Peyer's patch (tissue), 4 donors: ENCODE measurements around the gene NAV2. TPM values are rescaled to one million over a fixed set of nuclear protein-coding genes. Genes with fewer than 3 reads are reported as not detected.
A peak's percentile ranks its signal among the peaks of the same experiment; 100 is the strongest.

Experiments used
- DNase-seq, 3 donors: peaks; one replicate each; pipeline ENCODE4 v3.0.0-alpha.2; 2017 to 2019
- H3K27ac ChIP-seq, 4 donors: fragments of 200-600 bp; sonication (generic); one replicate each; pipeline ENCODE4 v1.5.1; 2016 to 2019
- H3K27me3 ChIP-seq, 2 donors: fragments of 200-600 bp; sonication (generic); one replicate each; pipeline ENCODE4 v1.5.1; 2019
- H3K36me3 ChIP-seq, 3 donors: fragments of 200-600 bp; sonication (generic); one replicate each; pipeline ENCODE4 v1.5.1; 2016 to 2019
- H3K4me1 ChIP-seq, 4 donors: fragments of 200-600 bp; sonication (generic); one replicate each; pipeline ENCODE4 v1.5.1; 2016 to 2019
- H3K4me3 ChIP-seq, 4 donors: fragments of 200-600 bp; sonication (generic); 1 replicate in 3 of 4; 2 replicates in 1 of 4; pipeline ENCODE4 v1.5.1; 2016 to 2019; ENCODE audit warnings: mild to moderate bottlenecking in 1 of 4
- H3K9me3 ChIP-seq, 4 donors: fragments of 200-600 bp; sonication (generic); one replicate each; pipeline ENCODE4 v1.5.1; 2016 to 2019; ENCODE audit warnings: mild to moderate bottlenecking in 1 of 4
- POLR2A ChIP-seq, 2 donors: fragments of 450-650 bp; IDR thresholded peaks; one replicate each; pipeline ENCODE4 v1.5.1; 2017; ENCODE audit warnings: antibody characterized with exemption in 2 of 2, mild to moderate bottlenecking in 2 of 2, moderate library complexity in 2 of 2
- total RNA-seq, 4 donors: library from RNA; depleted of rRNA; stranded (reverse); fragments of >200 nt; gene quantifications; one replicate each; pipeline ENCODE4 v1.1.0, GENCODE V29; 2016
- TF ChIP-seq, protein P1 (sequence below), 6 experiments: fragments of 450-650 bp in 4 of 6; fragments of 200-600 bp in 2 of 6; sonication (generic) in 1 of 6; IDR thresholded peaks; one replicate each; pipeline ENCODE4 v1.5.1; 2017 to 2019; ENCODE audit warnings: antibody characterized with exemption in 6 of 6, mild to moderate bottlenecking in 3 of 6, moderate library complexity in 1 of 6

Gene NAV2
- total RNA-seq, 4 donors from 2014 or later = 6.0 to 48.7 (median 20.1) TPM

DNA sequence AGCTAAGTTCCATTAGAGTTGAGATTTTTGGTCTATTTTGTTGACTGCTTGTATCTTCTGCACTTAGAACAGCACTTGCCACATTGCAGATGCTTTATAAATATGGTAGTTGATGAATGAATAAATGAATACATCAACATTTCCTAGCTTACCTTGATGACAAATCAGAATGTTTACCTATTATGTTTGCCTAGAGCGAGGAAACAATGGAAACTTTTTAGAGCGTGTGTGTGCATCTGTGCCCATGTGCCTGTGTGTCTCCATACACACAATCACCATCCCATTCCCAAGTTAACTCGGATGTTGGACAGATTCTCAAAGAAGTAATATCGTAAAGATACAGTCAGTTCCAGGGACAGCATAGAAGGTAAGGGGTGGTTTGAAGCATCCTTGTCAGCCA is 308.6 kb downstream of the NAV2 start:
- H3K4me1 ChIP-seq = peaks cover 0 to 8% (median 0%) of the 10 kb centered on the region in 4 donors
- H3K27ac ChIP-seq = no peak overlapping the region
- TF ChIP-seq, protein P1, sequence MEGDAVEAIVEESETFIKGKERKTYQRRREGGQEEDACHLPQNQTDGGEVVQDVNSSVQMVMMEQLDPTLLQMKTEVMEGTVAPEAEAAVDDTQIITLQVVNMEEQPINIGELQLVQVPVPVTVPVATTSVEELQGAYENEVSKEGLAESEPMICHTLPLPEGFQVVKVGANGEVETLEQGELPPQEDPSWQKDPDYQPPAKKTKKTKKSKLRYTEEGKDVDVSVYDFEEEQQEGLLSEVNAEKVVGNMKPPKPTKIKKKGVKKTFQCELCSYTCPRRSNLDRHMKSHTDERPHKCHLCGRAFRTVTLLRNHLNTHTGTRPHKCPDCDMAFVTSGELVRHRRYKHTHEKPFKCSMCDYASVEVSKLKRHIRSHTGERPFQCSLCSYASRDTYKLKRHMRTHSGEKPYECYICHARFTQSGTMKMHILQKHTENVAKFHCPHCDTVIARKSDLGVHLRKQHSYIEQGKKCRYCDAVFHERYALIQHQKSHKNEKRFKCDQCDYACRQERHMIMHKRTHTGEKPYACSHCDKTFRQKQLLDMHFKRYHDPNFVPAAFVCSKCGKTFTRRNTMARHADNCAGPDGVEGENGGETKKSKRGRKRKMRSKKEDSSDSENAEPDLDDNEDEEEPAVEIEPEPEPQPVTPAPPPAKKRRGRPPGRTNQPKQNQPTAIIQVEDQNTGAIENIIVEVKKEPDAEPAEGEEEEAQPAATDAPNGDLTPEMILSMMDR (IDR thresholded peaks at IDR 0.05) = no peak
- TF ChIP-seq POLR2A (IDR thresholded peaks at IDR 0.05) = no peak
- H3K27me3 ChIP-seq = no peaks in the 10 kb centered on the region
- no peaks in the 10 kb centered on the region for H3K9me3 ChIP-seq
- no peaks in the 10 kb centered on the region for H3K36me3 ChIP-seq
- H3K4me3 ChIP-seq = no peak overlapping the region
- no peak for DNase-seq

DNA sequence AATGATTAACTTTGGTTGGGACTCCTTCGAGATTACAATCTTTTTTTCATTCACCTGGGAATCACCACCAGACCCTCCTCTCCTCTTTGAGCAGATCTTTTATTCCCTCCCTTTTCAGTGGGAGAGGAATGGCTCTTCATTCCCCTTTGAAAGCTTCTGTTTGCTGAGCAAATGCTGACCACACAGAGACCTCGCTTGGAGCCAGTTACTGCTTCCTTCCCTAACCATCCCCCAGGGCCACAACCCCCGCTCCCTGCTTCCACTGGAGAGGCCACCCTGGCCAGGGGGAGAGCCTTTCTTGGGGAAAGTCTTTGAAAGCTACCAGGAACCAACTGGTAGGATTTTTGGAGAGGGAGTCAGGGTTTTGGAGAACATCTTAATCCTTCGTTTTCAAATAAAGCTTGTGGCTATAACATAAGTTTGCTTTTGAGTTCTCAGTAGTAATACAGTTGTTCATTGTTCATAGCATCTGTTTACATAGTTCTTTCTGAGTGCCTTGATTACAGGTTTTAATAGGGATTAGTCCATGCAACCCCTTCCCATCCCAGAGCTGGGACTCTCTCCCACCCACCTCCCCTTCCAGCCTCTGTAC is 309.2 kb downstream of the NAV2 start:
- Histone ChIP-seq H3K9me3 (no peaks in the 10 kb centered on the region), H3K27me3 (no peaks in the 10 kb centered on the region), H3K27ac (no peak overlapping the region), H3K4me1 (peaks cover 0 to 8% (median 0%) of the 10 kb centered on the region in 4 donors), H3K36me3 (no peaks in the 10 kb centered on the region), H3K4me3 (no peak overlapping the region)
- DNase-seq = no peak
- TF ChIP-seq POLR2A (IDR thresholded peaks at IDR 0.05) = no peak
- TF ChIP-seq, protein P1 (IDR thresholded peaks at IDR 0.05) = no peak

DNA sequence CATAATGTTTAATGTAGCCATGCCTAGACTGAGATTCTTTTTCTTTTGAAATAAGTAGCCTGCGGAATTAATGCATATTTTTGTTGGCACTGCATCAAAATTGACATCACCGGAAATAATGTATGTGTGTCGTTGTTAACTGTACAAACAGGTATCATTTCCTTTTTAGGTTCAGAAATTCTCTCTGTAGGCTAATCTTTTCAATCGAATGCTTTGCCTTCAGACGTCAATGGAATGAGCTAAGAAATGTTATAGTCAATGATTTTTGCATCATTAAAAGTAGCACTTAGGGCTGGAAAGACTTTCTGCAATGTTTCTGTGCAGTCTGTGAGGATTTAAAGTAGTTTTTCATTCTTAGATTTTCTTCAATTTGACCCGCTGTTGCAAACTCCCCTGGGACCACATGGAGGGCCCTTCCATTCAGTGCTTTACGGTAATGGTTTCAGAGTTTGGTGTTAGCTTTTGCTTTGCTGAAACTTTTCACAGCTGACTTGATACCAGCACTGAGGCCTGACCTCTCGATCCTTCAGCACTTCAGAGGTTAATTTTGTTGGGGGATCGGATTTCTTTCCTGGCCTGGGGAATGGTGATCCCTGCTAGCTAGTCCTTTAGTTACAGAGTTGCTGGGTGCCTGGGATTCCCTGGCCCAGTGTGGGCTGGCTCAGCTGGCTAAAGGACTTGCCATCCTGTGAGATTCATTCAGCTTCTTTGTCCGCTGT is 309.9 kb downstream of the NAV2 start:
- no peaks in the 10 kb centered on the region for H3K9me3 ChIP-seq
- H3K4me1 ChIP-seq = peaks cover 0 to 8% (median 0%) of the 10 kb centered on the region in 4 donors
- H3K36me3 ChIP-seq = no peaks in the 10 kb centered on the region
- no peak for TF ChIP-seq POLR2A (IDR thresholded peaks at IDR 0.05)
- TF ChIP-seq, protein P1 (IDR thresholded peaks at IDR 0.05) = no peak
- no peak overlapping the region for H3K27ac ChIP-seq
- peak overlapping the region in 1 of 4 donors; percentile 25 for H3K4me3 ChIP-seq
- DNase-seq = no peak
- no peaks in the 10 kb centered on the region for H3K27me3 ChIP-seq

DNA sequence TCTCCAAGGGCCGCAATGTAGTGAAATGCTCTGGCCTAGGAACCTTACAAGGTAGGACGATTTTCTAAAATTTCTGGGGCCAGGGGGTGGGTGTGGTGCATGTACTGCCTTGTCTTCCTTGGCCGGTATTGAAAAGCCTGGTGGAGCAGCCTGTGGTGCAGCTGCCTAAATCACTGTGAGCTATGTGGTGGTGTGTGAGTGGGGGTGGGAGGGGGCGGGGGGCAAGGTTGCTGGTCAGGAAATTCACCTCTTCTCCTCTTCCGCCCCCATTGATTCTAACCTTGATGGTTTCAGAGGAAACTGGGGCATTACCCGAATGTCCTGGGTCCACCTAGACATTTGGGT is 310.4 kb downstream of the NAV2 start:
- DNase-seq = no peak
- Histone ChIP-seq H3K9me3 (no peaks in the 10 kb centered on the region), H3K36me3 (no peaks in the 10 kb centered on the region), H3K27me3 (no peaks in the 10 kb centered on the region), H3K4me1 (peaks cover 0 to 8% (median 0%) of the 10 kb centered on the region in 4 donors), H3K27ac (no peak overlapping the region), H3K4me3 (peak overlapping the region in 1 of 4 donors; percentile 25)
- TF ChIP-seq, protein P1 (IDR thresholded peaks at IDR 0.05) = no peak
- no peak for TF ChIP-seq POLR2A (IDR thresholded peaks at IDR 0.05)

DNA sequence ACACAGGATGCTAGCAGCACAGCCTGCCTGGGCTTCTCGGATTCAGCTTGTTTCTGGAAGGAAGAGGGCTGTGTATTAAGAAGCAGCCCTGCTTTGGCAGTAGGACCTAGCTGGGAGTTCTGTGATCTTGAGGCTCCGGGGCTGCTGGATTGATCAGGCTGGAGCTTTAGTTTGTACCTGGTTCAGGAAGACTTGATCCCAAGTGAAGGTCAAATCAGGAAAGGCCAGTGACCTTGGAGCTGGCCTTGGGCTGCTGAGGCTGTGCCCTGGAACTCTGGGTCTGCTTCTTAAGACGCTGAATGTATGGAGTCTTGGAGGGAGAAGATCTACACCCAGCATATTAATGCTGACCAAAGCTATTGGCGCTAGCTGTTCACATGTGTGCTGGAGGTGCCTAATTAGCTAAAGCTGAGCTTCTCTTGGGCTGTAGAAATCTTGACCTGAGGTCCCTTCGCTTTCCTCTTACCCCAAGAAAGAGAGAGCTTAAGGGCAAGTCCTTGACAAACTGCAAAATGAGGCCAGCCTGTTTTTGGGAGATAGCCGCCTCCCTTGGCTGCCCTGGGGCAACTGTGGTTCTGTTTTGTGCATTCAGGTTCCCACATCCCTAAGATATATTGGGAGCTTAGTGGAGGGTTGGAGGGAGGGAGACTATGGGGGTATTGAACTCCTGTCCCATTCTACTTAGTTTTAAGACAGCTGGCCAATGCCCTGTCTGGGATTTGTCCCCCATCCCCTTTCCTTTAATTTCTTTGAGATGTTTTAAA is 311.7 kb downstream of the NAV2 start:
- DNase-seq = no peak
- no peaks in the 10 kb centered on the region for H3K9me3 ChIP-seq
- H3K4me1 ChIP-seq = peaks cover 0 to 4% (median 0%) of the 10 kb centered on the region in 4 donors
- no peaks in the 10 kb centered on the region for H3K27me3 ChIP-seq
- H3K27ac ChIP-seq = no peak overlapping the region
- TF ChIP-seq POLR2A (IDR thresholded peaks at IDR 0.05) = no peak
- TF ChIP-seq, protein P1 (IDR thresholded peaks at IDR 0.05) = no peak
- no peak overlapping the region for H3K4me3 ChIP-seq
- no peaks in the 10 kb centered on the region for H3K36me3 ChIP-seq
